ENCODE data around the gene TOMM20L.
A peak's percentile ranks its signal among the peaks of the same experiment; 100 is the strongest.

The TOMM20L gene

DNA sequence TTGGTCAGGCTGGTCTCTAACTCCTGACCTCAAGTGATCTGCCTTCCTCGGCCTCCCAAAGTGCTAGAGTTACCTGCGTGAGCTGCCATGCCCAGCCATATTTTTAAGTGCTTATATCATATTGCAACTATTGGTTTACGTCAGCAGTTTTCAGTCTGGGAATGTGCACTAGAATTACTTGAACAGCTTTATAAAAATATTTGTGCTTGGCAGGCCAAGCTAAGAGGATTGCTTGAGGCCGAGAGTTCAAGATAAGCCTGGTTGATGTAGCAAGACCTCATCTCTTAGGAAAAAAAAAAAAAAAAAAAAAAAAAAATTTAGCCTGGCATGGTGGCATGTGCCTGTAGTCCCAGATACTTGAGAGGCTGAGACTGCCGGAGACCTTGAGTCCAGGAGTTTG is 48.9 kb downstream of the TOMM20L start:
- TF ChIP-seq CTCF (IDR thresholded peaks at IDR 0.05; ENCODE audit: low read depth, low read length) = no peak
- Histone ChIP-seq H4K20me1 (ENCODE audit: insufficient read depth, low read length) (no peaks in the 10 kb centered on the region), H3K4me1 (ENCODE audit: low read length) (no peaks in the 10 kb centered on the region), H3K27ac (ENCODE audit: low read length) (no peak overlapping the region), H3K36me3 (replicated peaks; ENCODE audit: low read depth, low read length) (peaks cover 7% of the 10 kb centered on the region), H3K27me3 (ENCODE audit: low read depth, low read length) (no peaks in the 10 kb centered on the region), H3K9me3 (ENCODE audit: insufficient read depth, low read length) (no peaks in the 10 kb centered on the region), H3K4me2 (ENCODE audit: low read length) (no peak overlapping the region), H3K4me3 (ENCODE audit: low read length) (no peak overlapping the region), H2AFZ (ENCODE audit: low read depth, low read length) (no peak overlapping the region), H3K9ac (ENCODE audit: low read length) (no peak overlapping the region), H3K79me2 (ENCODE audit: low read length) (no peaks in the 10 kb centered on the region)

- no peak for TF ChIP-seq CTCF (IDR thresholded peaks at IDR 0.05; ENCODE audit: low read depth, low read length)
- no peak for TF ChIP-seq EZH2phosphoT487 (IDR thresholded peaks at IDR 0.05; ENCODE audit: low read depth)
- H3K9me3 ChIP-seq (ENCODE audit: insufficient read depth, low read length) = no peaks in the 10 kb centered on the region
- H3K36me3 ChIP-seq (replicated peaks; ENCODE audit: low read depth, low read length) = peaks cover 17% of the 10 kb centered on the region
- H3K4me1 ChIP-seq (ENCODE audit: low read length) = peaks cover 12% of the 10 kb centered on the region
- H4K20me1 ChIP-seq (ENCODE audit: insufficient read depth, low read length) = no peaks in the 10 kb centered on the region
- H3K79me2 ChIP-seq (ENCODE audit: low read length) = no peaks in the 10 kb centered on the region
- peak overlapping the region; percentile 19; the same call in 1 of the 2 replicates for H2AFZ ChIP-seq (ENCODE audit: low read depth, low read length)
- no peaks in the 10 kb centered on the region for H3K27me3 ChIP-seq (ENCODE audit: low read depth, low read length)
- H3K27ac ChIP-seq (ENCODE audit: low read length) = no peak overlapping the region
- no peak overlapping the region for H3K9ac ChIP-seq (ENCODE audit: low read length)
- no peak overlapping the region for H3K4me3 ChIP-seq (ENCODE audit: low read length)
- H3K4me2 ChIP-seq (ENCODE audit: low read length) = peak overlapping the region; percentile 49
Measured at GRCh38 chr14:58455593-58456265, 60.0 kb downstream of the TOMM20L start.
